HG03342 (cell line): ENCODE data around the gene SEMA5B.
A peak's percentile ranks its signal among the peaks of the same experiment; 100 is the strongest.

Experiments
- ATAC-seq: cut with Tn5 transposase; IDR thresholded peaks from one replicate; pipeline ENCODE4 v1.9.1; 2021; ENCODE audit warnings: mild to moderate bottlenecking, moderate library complexity; ENCODE audit not compliant: unreplicated experiment

Gene SEMA5B

DNA sequence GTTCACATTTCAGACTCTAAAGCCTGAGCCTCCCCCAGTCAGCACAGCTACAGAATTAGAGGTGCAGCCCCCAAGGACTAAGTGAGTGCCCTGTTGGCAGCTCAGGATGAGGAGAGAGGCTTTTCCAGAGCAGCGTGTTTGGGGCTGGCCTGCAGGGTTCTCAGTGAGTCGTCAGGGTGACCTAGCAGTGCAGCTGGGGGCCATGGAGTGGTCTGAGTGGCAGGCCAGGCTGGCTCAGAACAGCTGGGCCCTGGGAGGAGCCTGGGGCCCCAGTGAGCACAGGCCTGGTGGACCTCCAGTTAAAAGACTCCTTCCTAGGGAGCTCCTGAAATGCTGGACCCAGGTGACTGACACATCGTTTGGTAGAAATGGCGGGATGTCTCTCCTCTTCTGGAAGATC lies 124.4 kb downstream of the SEMA5B start:
- ATAC-seq = no peak

DNA sequence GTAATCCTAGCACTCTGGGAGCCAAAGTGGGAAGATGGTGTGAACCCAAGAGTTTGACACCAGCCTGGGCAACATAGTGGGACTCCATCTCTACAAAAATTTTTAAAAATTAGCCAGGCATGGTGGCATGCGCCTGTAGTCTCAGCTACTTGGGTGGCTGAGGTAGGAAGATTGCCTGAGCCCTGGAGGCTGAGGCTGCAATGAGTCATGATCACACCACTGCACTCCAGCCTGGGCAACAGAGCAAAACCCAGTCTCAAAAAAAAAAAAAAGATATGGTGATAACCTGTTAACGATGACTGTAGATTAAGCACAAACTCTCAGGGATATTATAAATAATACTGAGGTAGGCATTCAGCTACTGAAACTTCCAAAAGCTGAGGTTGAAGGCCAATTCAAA lies 125.2 kb downstream of the SEMA5B start:
- ATAC-seq = no peak

DNA sequence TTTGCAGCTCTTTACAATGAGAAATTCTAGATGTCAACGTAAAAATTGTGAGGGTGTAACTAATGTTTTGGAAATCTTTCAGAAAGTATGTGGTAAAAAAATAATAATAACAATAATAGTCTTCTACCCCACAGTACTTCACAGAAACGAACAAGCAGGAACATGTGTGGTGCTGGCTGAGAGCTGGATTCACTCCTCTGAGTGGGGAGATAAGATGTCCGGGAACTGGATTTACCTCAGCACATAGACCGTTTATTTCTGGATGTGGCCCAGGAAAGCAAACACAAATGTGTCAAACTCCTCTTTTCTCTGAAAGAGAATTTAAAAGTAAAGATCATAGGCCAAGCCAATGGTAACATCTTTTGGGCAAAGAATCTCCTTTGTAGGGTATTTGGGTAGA lies 129.3 kb downstream of the SEMA5B start:
- ATAC-seq = no peak

DNA sequence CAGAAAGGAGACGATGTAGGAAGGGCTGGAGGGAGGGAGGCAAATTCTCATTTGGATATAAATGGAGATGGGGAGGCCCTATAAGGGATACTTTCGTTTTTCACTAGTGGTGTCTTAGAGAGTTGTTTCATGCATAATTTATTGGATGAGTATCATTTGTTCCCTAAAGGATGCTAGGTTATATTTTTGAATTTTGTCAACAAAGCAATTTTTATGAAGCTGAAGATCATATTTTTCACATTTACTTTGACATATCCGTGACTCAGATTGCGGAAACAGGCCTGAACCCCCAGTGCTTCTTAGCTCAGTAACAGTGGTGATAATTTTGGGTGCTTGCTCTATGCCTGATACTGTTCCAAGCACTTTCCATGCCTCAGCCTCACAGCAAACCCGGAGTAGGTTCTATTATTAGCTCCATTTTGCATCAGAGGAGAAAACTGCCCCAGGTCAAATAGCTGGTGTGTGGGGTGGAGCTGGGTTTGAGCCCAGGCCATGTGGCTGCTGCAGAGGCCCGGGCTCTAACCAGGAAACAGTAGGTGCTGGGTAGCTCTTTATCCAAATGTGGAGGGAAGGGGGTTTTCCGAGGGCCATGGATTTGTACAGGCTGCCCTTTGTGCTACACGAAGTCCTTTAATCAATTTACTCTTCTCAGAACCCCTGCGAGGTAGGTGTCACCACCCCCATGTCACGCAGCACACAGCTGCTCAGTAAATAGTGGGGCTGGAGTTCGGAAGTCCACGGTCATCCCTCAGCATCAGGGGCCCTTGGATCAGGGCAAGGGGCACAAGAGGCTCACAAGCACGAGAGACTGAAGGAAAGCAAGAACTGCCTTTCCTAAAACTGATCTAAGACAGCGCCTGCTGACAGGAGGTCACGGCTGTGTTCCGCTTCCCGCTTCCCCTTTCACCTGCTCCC lies 133.6 kb downstream of the SEMA5B start:
- ATAC-seq = no peak

DNA sequence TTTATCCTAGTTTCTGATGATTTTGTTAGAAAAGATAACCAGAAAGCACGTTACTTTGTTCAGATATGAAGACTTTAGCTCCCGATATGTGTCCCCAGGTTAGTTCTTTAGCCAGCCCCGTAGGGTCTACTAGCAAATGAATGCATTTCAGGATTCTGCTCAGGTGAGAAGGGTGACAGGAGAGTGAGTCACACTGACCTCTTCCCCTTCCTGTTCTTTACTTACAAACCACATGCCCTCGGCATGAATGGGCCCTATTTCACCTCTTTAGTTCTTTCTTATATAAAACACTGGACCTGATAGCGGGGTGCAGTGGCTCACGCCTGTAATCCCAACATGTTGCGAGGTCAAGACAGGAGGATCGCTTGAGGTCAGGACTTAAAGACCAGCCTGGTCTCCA lies 134.3 kb downstream of the SEMA5B start:
- ATAC-seq = no peak

DNA sequence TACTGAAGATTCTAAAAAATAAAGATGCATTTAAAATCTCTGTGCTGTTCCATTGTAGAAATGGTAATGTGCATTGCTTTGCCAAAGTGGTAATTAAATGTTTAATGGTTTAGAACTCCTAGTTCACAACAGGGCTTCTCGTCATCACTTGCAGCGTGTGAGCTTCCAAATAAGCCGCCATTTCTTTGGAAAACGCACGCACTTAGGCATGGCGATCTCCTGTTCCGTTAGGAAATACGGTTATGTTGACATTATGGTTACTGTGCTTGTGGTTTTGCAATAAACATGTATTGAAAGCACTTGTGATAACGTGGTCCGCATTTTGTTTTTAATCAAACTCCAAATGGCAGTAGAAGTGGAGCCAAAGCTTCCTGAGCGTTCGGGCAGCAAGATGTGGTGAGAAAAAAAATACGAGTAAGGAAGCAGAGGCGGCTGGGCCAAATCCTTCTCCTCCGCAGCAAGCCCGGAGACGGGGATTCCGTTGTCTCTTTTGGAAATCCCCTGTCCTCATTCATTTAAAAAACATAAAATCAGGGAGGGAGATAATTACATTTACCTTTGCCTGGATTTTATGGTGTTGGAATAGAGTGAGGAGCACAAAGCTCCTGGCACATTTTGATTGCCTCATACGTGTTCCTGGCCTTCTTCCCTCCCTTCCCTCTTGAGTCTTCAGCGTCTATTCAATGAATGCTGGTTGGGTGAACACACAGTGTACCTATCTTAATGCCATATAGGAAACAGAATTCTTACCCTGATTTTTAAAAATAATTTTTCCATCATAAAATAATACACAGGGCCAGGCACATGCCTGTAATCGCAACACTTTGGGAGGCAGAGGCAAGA lies 135.2 kb downstream of the SEMA5B start:
- ATAC-seq = no peak

DNA sequence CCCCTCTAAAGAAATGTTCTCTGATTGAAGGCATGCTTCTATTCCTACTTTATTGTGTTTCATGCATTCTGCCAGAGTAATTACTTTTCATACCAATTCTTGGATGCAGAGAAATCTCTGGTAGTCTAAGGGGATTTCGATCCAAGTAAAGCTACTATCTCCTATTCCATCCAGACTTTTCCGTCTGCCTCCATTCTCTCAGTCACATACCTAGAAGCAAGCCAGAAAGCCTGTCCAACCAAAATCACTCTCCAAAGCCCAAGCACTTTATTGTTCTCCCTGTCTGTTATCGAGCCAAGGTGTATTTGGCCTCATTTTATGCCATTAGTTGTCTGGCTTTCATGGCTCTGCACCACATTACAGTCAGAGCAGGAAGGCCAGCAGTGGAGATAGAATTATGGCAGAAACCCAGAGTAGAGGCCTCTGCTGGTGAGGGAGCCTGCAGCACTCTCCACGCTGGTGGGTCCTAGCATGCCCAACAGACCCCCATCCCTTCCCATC lies 136.8 kb downstream of the SEMA5B start:
- no peak for ATAC-seq

DNA sequence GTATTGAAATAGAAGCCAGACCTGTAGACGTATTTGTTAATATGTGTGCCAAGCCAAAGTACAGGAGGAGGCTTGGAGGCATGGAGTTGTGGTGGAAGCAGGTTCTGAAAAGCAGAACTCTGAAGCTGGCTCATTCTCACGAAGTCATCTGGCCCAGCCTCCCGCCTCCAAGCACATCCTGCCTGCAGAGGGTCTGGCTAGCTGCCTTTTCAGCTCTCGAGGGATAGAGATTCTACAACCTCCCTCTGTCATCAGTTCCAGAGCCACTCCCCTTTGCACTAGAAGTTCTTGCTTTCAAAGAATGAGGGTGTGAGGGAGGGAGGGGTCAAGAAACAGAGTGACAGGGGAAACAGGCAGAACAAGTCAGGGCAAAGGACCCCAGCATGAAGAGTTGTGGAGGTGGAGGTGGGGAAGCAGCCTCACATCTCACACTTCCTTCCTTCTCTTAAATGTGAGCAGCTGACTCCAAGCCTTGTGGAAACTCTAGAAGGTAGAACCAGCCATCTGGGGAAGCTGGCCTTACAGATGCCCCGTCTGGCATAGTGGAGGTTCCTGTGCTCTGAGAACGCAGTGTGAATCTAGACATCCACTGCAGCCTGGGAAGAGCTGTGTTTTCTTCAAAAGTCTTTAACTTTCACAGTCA lies 137.4 kb downstream of the SEMA5B start:
- peak; percentile 59 for ATAC-seq

DNA sequence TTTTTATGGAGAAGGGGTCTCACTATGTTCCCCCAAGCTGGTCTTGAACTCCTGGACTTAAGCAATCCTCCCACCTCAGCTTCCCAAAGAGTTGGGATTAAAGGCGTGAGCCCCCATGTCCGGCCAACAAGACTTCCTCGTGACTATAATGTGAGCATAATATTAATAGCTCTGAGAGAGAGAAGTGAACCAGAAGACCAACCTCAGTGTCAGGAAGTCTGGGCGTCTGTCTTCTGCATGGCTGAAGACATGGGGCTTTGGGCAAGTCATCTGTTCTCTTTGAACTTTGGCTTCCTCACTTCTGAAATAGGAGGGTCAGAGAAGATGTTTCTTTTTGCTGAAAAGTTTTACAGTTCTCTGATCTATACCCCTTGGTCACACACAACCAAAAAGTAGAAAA lies 140.6 kb downstream of the SEMA5B start:
- ATAC-seq = no peak

DNA sequence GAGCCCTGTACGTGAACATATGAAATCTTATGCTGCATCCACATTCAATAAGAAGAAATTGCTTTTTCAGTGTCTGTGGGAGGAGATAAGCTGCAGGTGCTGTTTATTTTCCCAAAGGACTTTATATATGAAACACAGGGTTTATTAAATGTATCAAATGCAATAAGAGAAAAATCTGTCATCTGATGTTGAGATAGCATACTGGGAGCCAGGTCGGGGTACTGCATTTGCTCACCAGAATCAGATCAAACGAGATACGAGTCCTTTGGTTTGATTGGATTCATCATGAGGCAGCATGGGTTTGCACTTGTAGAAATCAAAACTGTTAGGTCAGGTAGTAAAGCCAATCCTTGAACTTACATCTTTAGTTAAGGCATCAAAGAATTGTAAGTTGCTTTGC lies 141.3 kb downstream of the SEMA5B start:
- ATAC-seq = no peak

DNA sequence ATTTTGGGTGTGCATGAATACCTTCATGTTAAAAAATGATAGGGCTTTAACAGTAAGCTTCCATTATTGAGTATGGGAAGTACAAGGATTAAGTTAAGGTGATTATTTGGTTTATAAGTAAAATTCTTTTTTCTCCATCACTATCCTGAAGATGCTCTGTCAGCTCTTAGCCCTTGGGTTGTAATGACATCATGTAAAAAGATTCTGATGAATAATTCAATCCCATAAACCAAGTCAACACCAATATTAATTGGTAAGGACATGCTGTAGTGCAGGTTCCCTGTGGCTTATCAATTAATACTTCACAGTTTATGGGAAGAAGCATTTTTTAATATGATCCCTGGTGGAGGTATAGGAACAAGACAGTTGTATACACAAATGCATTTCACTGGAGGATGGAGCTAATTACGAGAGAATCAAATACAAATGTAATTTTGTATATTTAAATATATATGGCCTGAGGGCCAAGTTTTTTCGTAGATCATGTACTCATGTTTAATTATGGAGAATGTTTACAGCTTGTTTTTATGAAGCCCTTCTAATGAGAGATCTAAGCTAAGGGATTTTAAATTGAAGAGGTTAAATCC lies 145.1 kb downstream of the SEMA5B start:
- ATAC-seq = no peak

DNA sequence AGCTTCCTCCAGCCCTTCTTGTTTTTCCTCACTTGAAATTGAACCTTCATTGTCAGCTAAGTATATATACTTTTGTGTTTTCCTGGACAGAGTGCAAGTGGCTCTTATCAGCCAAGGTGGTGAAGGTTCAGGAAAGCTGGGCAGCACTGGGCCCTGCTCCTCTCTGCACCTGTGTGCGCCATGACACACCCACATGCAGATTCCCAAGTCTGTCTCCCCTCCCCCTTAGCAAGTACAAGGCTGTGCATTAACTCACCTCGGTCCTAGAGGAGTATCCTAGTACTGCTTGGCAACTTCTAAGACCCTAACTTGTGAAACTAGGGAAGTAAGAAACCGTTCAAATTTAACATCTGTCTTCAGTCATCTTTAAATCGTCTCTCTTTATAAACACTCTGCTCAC lies 146.9 kb downstream of the SEMA5B start:
- no peak for ATAC-seq

DNA sequence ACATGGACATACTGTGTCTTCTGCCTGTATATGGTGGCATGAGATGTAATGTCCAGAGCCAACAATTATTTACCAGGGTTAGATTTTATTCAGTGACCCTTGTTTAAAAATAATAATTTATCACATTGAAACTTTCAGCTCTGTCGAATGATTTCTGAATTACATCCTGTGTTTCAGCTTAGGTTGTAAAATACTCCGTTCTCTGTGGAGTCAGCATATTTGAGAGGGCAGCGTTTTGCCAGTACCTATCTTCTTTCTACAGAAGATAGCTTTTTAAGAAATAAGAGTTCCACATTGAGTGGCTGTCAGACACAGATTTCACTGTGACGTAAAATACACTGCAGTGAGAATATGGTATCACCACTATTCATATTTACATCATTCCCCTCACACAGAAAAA lies 147.4 kb downstream of the SEMA5B start:
- ATAC-seq = no peak

DNA sequence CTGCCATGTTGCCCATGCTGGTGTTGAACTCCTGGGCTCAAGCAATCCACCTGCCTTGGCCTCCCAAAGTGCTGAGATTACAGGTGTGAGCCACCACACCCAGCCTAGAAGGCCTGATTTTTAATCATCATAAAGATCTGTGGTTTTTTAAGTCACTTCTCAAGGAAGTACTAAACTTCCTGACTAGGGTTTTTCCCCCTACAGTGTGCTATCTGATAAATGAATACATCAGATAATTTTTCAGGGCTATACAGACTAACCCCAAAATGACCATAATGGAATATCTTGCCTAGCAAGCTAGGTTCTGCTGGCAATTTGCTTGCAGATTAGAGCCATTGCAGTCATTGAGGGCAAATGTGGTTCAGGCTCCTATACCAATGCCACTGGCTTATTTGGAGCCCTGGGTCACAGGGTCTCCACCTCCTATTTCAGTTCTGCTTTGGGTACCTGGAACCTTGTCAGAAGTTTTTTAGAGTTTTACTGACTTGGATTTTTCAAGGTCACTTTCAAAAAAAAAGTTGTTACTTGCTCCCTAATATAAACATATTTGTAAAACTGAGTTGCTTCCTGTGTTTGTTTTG lies 151.9 kb downstream of the SEMA5B start:
- ATAC-seq = no peak

DNA sequence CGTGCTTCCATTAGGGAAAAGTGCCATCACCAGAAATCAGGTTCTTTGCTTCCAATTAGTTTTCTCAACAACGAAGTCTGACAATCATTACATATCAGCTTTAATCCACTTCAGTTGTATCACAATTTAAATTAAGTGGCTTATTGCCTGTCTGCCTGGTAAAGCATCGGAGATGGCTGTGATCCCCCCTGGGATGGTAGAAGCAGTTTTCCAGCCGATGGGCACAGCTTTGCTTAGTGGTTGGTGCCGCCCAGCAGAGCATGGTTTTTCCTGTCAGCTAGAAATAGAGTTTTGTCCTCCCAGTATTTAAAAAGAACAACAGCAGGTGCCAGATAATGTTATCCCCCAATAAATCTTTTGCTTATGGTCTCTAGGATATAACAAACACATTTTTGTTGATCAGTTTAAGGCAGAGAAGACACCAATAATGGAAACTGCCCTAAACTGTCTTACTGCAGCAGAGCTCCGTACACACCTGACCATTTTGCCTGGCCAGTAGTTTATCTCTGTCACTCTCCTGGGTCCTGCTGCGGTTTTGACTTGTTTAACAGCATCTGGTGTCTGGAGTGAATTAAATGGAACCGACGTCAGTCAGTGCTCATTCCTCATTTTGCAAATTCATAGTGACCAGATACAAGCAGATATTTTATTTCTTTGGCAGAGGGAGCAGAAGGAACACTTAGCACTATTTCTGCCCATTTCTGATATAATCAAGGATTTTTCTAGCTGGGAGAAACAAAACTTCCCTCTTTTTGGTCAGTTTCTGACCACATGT lies 153.6 kb downstream of the SEMA5B start:
- no peak for ATAC-seq

DNA sequence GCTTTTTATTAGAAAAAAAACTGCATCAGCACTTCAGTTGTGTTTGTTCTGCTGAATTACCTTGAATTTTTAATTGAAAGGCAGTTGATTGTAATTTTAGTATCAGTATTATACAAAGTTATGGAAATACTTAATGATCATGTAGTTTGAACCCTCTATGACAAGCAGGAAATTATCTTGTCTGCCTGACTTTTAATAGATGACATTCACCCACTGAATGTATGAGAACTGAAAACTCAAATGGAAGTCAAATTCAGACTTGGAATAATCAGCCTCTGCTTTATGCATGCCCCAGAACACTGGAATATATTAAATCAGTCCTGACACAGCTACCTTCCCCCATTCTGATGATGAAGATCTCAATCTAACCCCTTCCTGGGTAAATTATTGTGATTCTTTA lies 159.2 kb downstream of the SEMA5B start:
- no peak for ATAC-seq

DNA sequence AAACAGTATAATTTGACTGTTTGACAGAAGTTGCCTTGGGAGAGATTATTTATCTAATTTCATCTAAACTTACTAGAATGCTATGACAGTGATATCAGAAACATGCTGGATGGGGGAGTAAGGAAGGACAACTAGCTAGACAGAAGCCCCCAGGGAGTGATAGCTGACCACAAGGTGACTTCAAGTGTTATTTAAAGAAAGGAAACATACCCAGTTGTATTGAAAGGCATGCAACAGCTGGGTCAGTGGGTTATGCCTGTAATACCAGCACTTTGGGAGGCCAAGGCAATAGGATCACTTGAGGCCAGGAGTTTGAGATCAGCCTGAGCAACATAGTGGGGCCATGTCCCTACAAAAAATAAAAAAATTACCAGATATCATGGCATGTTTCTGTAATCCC lies 163.1 kb downstream of the SEMA5B start:
- no peak for ATAC-seq

DNA sequence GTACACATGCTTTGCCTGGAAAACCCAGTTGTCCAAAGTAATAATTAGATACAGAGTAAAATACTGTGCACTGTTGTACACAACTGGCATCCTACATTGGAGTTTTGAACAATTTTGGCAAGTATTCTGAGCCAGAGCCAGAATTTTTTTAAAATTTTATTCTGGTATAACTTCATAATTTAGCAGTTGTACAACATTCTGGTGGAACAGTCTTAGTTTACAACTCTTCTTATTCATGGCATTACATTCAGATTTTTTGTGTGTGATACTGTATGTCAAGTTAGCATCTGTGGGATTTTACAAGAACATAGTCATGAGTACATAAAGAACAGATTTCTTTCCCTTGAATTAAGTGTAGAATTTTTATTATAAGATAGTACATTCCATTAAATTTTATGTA lies 165.2 kb downstream of the SEMA5B start:
- ATAC-seq = no peak
